Loucy (cell line): ENCODE results near the gene SLC6A11.

ENCODE experiments used
- EZH2phosphoT487 ChIP-seq: fragments of 200-600 bp; IDR thresholded peaks from 2 replicates; pipeline ENCODE4 v1.6.1; 2018; ENCODE audit warnings: antibody characterized with exemption, mild to moderate bottlenecking, moderate library complexity, borderline replicate concordance
- TF ChIP-seq, protein P1 (sequence below): fragments of 200-600 bp; sonication (generic); conservative IDR thresholded peaks from 2 replicates; pipeline ENCODE4 v1.5.1; 2014; ENCODE audit warnings: mild to moderate bottlenecking, antibody characterized with exemption, low read length

DNA sequence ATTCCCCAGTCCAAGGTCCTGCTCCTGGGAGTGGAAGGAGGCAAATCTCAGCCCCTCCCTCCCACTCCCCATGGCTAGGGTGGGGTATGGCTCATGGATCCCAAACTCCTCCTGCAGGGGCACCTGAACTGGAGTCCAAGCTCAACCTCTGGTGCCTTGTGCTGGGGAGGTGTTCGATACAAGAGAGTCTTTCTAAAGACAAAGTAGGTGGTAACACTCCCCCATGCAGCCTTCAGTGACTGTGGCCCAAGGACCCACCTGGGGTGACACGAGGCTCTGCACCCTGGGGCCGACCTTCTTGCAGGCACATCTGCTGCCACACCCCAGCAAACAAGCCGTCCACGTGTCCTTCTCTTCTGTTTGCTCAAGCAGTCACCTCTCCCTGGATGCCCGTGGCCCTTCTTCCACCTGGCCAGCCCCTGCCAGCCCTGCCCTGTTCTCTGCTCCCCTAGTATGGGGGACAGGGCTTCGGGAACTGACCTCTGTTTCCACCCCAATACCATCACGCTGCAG lies 36.7 kb upstream of the SLC6A11 start:
- TF ChIP-seq, protein P1, sequence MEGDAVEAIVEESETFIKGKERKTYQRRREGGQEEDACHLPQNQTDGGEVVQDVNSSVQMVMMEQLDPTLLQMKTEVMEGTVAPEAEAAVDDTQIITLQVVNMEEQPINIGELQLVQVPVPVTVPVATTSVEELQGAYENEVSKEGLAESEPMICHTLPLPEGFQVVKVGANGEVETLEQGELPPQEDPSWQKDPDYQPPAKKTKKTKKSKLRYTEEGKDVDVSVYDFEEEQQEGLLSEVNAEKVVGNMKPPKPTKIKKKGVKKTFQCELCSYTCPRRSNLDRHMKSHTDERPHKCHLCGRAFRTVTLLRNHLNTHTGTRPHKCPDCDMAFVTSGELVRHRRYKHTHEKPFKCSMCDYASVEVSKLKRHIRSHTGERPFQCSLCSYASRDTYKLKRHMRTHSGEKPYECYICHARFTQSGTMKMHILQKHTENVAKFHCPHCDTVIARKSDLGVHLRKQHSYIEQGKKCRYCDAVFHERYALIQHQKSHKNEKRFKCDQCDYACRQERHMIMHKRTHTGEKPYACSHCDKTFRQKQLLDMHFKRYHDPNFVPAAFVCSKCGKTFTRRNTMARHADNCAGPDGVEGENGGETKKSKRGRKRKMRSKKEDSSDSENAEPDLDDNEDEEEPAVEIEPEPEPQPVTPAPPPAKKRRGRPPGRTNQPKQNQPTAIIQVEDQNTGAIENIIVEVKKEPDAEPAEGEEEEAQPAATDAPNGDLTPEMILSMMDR: no peak
- TF ChIP-seq EZH2phosphoT487: no peak
